Activated naive CD8-positive, alpha-beta T cell treated with anti-CD3 and anti-CD28 coated beads for 36 hours (primary cell): ENCODE measurements around the gene IGFL3. TPM values are rescaled to one million over a fixed set of nuclear protein-coding genes. Genes with fewer than 3 reads are reported as not detected.
"Not testable (repeated sequence)": the region's sequence is repeated elsewhere in the genome, so short reads cannot be mapped to it uniquely, and the experiment has no call there.

Experiments
- DNase-seq: peaks from one replicate; pipeline ENCODE4 v3.0.0; 2021
- H3K27ac Mint-ChIP-seq: one replicate; pipeline ENCODE4 v1.8.0; 2022; ENCODE audit warnings: mild to moderate bottlenecking, moderate library complexity, mixed read lengths
- H3K27me3 Mint-ChIP-seq: one replicate; pipeline ENCODE4 v1.8.0; 2022; ENCODE audit warnings: mild to moderate bottlenecking, mixed read lengths
- H3K36me3 Mint-ChIP-seq: one replicate; pipeline ENCODE4 v1.8.0; 2021; ENCODE audit warnings: mild to moderate bottlenecking, mixed read lengths
- H3K4me1 Mint-ChIP-seq: one replicate; pipeline ENCODE4 v1.8.0; 2021; ENCODE audit warnings: mixed read lengths
- H3K4me3 Mint-ChIP-seq: one replicate; pipeline ENCODE4 v1.8.0; 2022; ENCODE audit warnings: mild to moderate bottlenecking, moderate library complexity, mixed read lengths
- H3K9me3 Mint-ChIP-seq: one replicate; pipeline ENCODE4 v1.8.0; 2022; ENCODE audit warnings: mixed read lengths
- total RNA-seq, 2 experiments: library from RNA; stranded (reverse); gene quantifications; one replicate each; pipeline ENCODE4 v1.2.3, GENCODE V29; 2021

IGFL3 gene
- not detected for total RNA-seq

- H3K36me3 Mint-ChIP-seq: no peaks in the 10 kb centered on the region
- no peak for DNase-seq
- no peak within 1 kb of the TSS for H3K4me3 Mint-ChIP-seq
- no peaks in the 10 kb centered on the region for H3K9me3 Mint-ChIP-seq
- peaks cover 72% of the 10 kb centered on the region for H3K27me3 Mint-ChIP-seq
- no peaks in the 10 kb centered on the region for H3K4me1 Mint-ChIP-seq
- H3K27ac Mint-ChIP-seq: no peak within 1 kb of the TSS
Observed at GRCh38 chr19:46124638-46125115, at the start of gene IGFL3. IGFL3 (minus strand) TSS chr19:46124688; CDS start chr19:46124649, 39 bp downstream.

GRCh38 chr19:46173886-46174480 is 49.5 kb upstream of the IGFL3 start:
- Mint-ChIP-seq H3K27me3 (peaks cover 72% of the 10 kb centered on the region), H3K4me3 (no peak overlapping the region), H3K4me1 (no peaks in the 10 kb centered on the region), H3K9me3 (peaks cover 6% of the 10 kb centered on the region), H3K36me3 (peaks cover 1% of the 10 kb centered on the region), H3K27ac (no peak overlapping the region)
- no peak for DNase-seq

- Mint-ChIP-seq H3K27ac (no peak overlapping the region), H3K9me3 (peaks cover 15% of the 10 kb centered on the region), H3K36me3 (no peaks in the 10 kb centered on the region), H3K4me3 (no peak overlapping the region), H3K4me1 (no peaks in the 10 kb centered on the region), H3K27me3 (peaks cover 56% of the 10 kb centered on the region)
- no peak for DNase-seq
Observed at GRCh38 chr19:46162731-46163130, 38.2 kb upstream of the IGFL3 start.

GRCh38 chr19:46161642-46162257 is 37.3 kb upstream of the IGFL3 start:
- peaks cover 59% of the 10 kb centered on the region for H3K27me3 Mint-ChIP-seq
- H3K36me3 Mint-ChIP-seq, H3K4me3 Mint-ChIP-seq, H3K27ac Mint-ChIP-seq, H3K4me1 Mint-ChIP-seq, DNase-seq: not testable (repeated sequence)
- H3K9me3 Mint-ChIP-seq: peaks cover 15% of the 10 kb centered on the region

GRCh38 chr19:46160233-46160775 is 35.8 kb upstream of the IGFL3 start:
- no peaks in the 10 kb centered on the region for H3K4me1 Mint-ChIP-seq
- no peaks in the 10 kb centered on the region for H3K36me3 Mint-ChIP-seq
- peaks cover 68% of the 10 kb centered on the region for H3K27me3 Mint-ChIP-seq
- H3K4me3 Mint-ChIP-seq: no peak overlapping the region
- no peak overlapping the region for H3K27ac Mint-ChIP-seq
- no peak for DNase-seq
- peaks cover 15% of the 10 kb centered on the region for H3K9me3 Mint-ChIP-seq

GRCh38 chr19:46159418-46160232 is 35.1 kb upstream of the IGFL3 start:
- no peak overlapping the region for H3K4me3 Mint-ChIP-seq
- no peaks in the 10 kb centered on the region for H3K36me3 Mint-ChIP-seq
- no peak for DNase-seq
- no peaks in the 10 kb centered on the region for H3K4me1 Mint-ChIP-seq
- peaks cover 71% of the 10 kb centered on the region for H3K27me3 Mint-ChIP-seq
- H3K9me3 Mint-ChIP-seq: peaks cover 15% of the 10 kb centered on the region
- no peak overlapping the region for H3K27ac Mint-ChIP-seq

GRCh38 chr19:46155237-46155636 is 30.7 kb upstream of the IGFL3 start:
- H3K27ac Mint-ChIP-seq: no peak overlapping the region
- H3K36me3 Mint-ChIP-seq: no peaks in the 10 kb centered on the region
- H3K9me3 Mint-ChIP-seq: no peaks in the 10 kb centered on the region
- DNase-seq: no peak
- peaks cover 84% of the 10 kb centered on the region for H3K27me3 Mint-ChIP-seq
- H3K4me1 Mint-ChIP-seq: peaks cover 6% of the 10 kb centered on the region
- H3K4me3 Mint-ChIP-seq: no peak overlapping the region

GRCh38 chr19:46150606-46151005 is 26.1 kb upstream of the IGFL3 start:
- no peak for DNase-seq
- H3K27ac Mint-ChIP-seq: no peak overlapping the region
- no peak overlapping the region for H3K4me3 Mint-ChIP-seq
- H3K27me3 Mint-ChIP-seq: peaks cover 88% of the 10 kb centered on the region
- no peaks in the 10 kb centered on the region for H3K36me3 Mint-ChIP-seq
- no peaks in the 10 kb centered on the region for H3K9me3 Mint-ChIP-seq
- H3K4me1 Mint-ChIP-seq: peaks cover 15% of the 10 kb centered on the region

GRCh38 chr19:46147791-46148288 is 23.4 kb upstream of the IGFL3 start, which contains the start of gene IGFL2:
IGFL2 (plus strand) TSS chr19:46148238; CDS start chr19:46148279, 41 bp downstream.
- no peaks in the 10 kb centered on the region for H3K36me3 Mint-ChIP-seq
- H3K27me3 Mint-ChIP-seq: peaks cover 77% of the 10 kb centered on the region
- H3K27ac Mint-ChIP-seq: no peak within 1 kb of the TSS
- H3K4me3 Mint-ChIP-seq: no peak within 1 kb of the TSS
- H3K4me1 Mint-ChIP-seq: peaks cover 9% of the 10 kb centered on the region
- DNase-seq: peak; percentile 26
- no peaks in the 10 kb centered on the region for H3K9me3 Mint-ChIP-seq

GRCh38 chr19:46147166-46147740 is 22.8 kb upstream of the IGFL3 start:
- peaks cover 71% of the 10 kb centered on the region for H3K27me3 Mint-ChIP-seq
- no peak for DNase-seq
- no peak overlapping the region for H3K27ac Mint-ChIP-seq

GRCh38 chr19:46144756-46145155 is 20.3 kb upstream of the IGFL3 start:
- Mint-ChIP-seq H3K9me3 (no peaks in the 10 kb centered on the region), H3K4me3 (no peak overlapping the region), H3K27ac (no peak overlapping the region), H3K36me3 (no peaks in the 10 kb centered on the region), H3K4me1 (peaks cover 9% of the 10 kb centered on the region), H3K27me3 (peaks cover 57% of the 10 kb centered on the region)
- DNase-seq: no peak

More at GRCh38 chr19:46147166-46147740, 22.8 kb upstream of the IGFL3 start:
- H3K9me3 Mint-ChIP-seq: no peaks in the 10 kb centered on the region
- peaks cover 9% of the 10 kb centered on the region for H3K4me1 Mint-ChIP-seq
- H3K4me3 Mint-ChIP-seq: no peak overlapping the region
- no peaks in the 10 kb centered on the region for H3K36me3 Mint-ChIP-seq

GRCh38 chr19:46142294-46142693 is 17.8 kb upstream of the IGFL3 start:
- Mint-ChIP-seq H3K9me3 (no peaks in the 10 kb centered on the region), H3K27me3 (peaks cover 55% of the 10 kb centered on the region), H3K4me1 (no peaks in the 10 kb centered on the region), H3K36me3 (no peaks in the 10 kb centered on the region), H3K4me3 (no peak overlapping the region), H3K27ac (no peak overlapping the region)
- no peak for DNase-seq

GRCh38 chr19:46141421-46141820 is 16.9 kb upstream of the IGFL3 start:
- Mint-ChIP-seq H3K4me1 (no peaks in the 10 kb centered on the region), H3K36me3 (no peaks in the 10 kb centered on the region), H3K27me3 (peaks cover 56% of the 10 kb centered on the region), H3K27ac (no peak overlapping the region), H3K9me3 (no peaks in the 10 kb centered on the region), H3K4me3 (no peak overlapping the region)
- no peak for DNase-seq

- Mint-ChIP-seq H3K36me3 (no peaks in the 10 kb centered on the region), H3K9me3 (no peaks in the 10 kb centered on the region), H3K27me3 (peaks cover 55% of the 10 kb centered on the region), H3K27ac (no peak overlapping the region), H3K4me3 (no peak overlapping the region), H3K4me1 (no peaks in the 10 kb centered on the region)
- no peak for DNase-seq
Observed at GRCh38 chr19:46137915-46138473, 13.5 kb upstream of the IGFL3 start.
